BJ (cell line): ENCODE results near the gene S100B. TPM values are rescaled to one million over a fixed set of nuclear protein-coding genes. Genes with fewer than 3 reads are reported as not detected.

Source experiments
- CTCF ChIA-PET: fragments of 350-600 bp; formaldehyde crosslinking; extraction: SDS; loops from one replicate; lab custom pipeline; 2021; ENCODE audit warnings: antibody characterized with exemption, inconsistent platforms; lab: Yijun Ruan, JAX
- POLR2A ChIA-PET: fragments of 300-600 bp; sonication (Branson Sonifier 250); formaldehyde crosslinking; extraction: SDS; loops from one replicate; lab custom pipeline; 2021; ENCODE audit warnings: antibody characterized with exemption; lab: Charles Lee
- DNase-seq: peaks from one replicate; pipeline ENCODE4 v3.0.0-alpha.2; 2011; ENCODE audit warnings: low read depth
- H3K27me3 ChIP-seq: 2 replicates; pipeline ENCODE4 v1.6.0; 2011; ENCODE audit warnings: low read length; ENCODE audit not compliant: control insufficient read depth, insufficient read depth
- H3K36me3 ChIP-seq: 2 replicates; pipeline ENCODE4 v1.5.1; 2011; ENCODE audit warnings: low read length; ENCODE audit not compliant: control insufficient read depth, insufficient read depth
- H3K4me3 ChIP-seq: 2 replicates; pipeline ENCODE4 v1.5.1; 2011; ENCODE audit warnings: low read depth, mild to moderate bottlenecking, control low read depth, low read length
- polyA plus RNA-seq: library from polyadenylated mRNA; depleted of rRNA; stranded (reverse); fragments of >200 nt; gene quantifications from 2 replicates; pipeline ENCODE4 v1.2.3, GENCODE V29; 2011; rRNA removed
- TF ChIP-seq, protein P1 (sequence below): IDR thresholded peaks from 2 replicates; pipeline ENCODE4 v1.5.1; 2011; ENCODE audit warnings: low read depth, mild to moderate bottlenecking, control low read depth, inconsistent platforms, low read length, moderate library complexity; ENCODE audit not compliant: insufficient read depth

Gene S100B
- polyA plus RNA-seq, 1 experiment: not detected

DNA sequence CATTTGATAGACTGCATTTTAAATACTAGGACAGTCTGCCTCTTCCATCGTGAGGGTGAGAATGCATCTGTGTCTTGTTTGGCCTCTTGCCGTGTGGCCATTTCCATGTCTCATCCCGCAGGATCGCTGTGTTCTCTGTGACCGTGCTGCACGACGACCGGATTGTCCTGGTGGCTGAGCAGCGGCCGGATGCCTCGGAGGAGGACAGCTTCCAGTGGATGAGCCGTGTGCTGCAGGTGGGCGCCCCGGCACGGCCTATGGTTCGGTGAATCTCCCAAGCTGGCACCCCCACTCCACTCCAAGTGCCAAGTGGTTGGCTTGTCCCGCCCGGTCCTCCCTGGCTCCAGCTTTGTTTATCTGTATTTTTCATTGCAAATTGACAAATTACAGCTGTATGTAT, 55.2 kb downstream of the S100B start:
- no peak overlapping the region for H3K4me3 ChIP-seq
- H3K36me3 ChIP-seq: peaks cover 25% of the 10 kb centered on the region
- H3K27me3 ChIP-seq: no peaks in the 10 kb centered on the region
- TF ChIP-seq, protein P1, sequence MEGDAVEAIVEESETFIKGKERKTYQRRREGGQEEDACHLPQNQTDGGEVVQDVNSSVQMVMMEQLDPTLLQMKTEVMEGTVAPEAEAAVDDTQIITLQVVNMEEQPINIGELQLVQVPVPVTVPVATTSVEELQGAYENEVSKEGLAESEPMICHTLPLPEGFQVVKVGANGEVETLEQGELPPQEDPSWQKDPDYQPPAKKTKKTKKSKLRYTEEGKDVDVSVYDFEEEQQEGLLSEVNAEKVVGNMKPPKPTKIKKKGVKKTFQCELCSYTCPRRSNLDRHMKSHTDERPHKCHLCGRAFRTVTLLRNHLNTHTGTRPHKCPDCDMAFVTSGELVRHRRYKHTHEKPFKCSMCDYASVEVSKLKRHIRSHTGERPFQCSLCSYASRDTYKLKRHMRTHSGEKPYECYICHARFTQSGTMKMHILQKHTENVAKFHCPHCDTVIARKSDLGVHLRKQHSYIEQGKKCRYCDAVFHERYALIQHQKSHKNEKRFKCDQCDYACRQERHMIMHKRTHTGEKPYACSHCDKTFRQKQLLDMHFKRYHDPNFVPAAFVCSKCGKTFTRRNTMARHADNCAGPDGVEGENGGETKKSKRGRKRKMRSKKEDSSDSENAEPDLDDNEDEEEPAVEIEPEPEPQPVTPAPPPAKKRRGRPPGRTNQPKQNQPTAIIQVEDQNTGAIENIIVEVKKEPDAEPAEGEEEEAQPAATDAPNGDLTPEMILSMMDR: no peak
- no peak for DNase-seq
- ChIA-PET POLR2A (no interaction called here), CTCF (no interaction called here)

Other genes starting within 250 kb of the S100B start
- gene DIP2A, start 146.2 kb downstream of the S100B start, polyA plus RNA-seq: 13.2 and 18.7 TPM in 2 replicates
- 168 and 241 TPM in 2 replicates for gene PRMT2, start 30.6 kb upstream of the S100B start, polyA plus RNA-seq